GM12878 (cell line): Measurements from ENCODE around the gene PPP1R3C. TPM values are rescaled to one million over a fixed set of nuclear protein-coding genes. Genes with fewer than 3 reads are reported as not detected.

Source experiments
- ATAC-seq: fragments of 200-7000 bp; cut with Tn5 transposase; 3 replicates; pipeline ENCODE4 v1.9.1; 2020; ENCODE audit warnings: mild to moderate bottlenecking, moderate library complexity
- BruUV-seq: library from RNA; stranded (reverse); fragments of 400-500 nt; replicated peaks from 2 replicates; lab custom pipeline; 2021; lab: Mats Ljungman, UMichigan
- CTCF ChIA-PET: fragments of 300-600 bp; sonication (Branson Sonifier 250); formaldehyde crosslinking; extraction: SDS; loops from one replicate; lab custom pipeline; 2021; ENCODE audit warnings: inconsistent platforms; lab: Yijun Ruan, JAX
- POLR2A ChIA-PET: fragments of 350-600 bp; formaldehyde crosslinking; extraction: SDS; loops from one replicate; lab custom pipeline; 2021; ENCODE audit warnings: inconsistent platforms; lab: Charles Lee
- RAD21 ChIA-PET: fragments of 300-600 bp; sonication (Branson Sonifier 250); formaldehyde crosslinking; loops from one replicate; lab custom pipeline; 2023; ENCODE audit warnings: antibody characterized with exemption; ENCODE audit not compliant: unreplicated experiment; lab: Charles Lee
- SMC1A ChIA-PET: fragments of 300-600 bp; sonication (Branson Sonifier 250); formaldehyde crosslinking; loops from one replicate; lab custom pipeline; 2023; ENCODE audit not compliant: unreplicated experiment, uncharacterized antibody; lab: Charles Lee
- DNase-seq: peaks from one replicate; pipeline ENCODE4 v3.0.0-alpha.2; 2011; ENCODE audit warnings: low read depth, low spot score
- FAIRE-seq: peaks from 3 replicates; lab custom pipeline; 2011; peaks lifted over from hg19 to GRCh38; lab: Jason Lieb, UNC
- H2AFZ ChIP-seq: 2 replicates; pipeline ENCODE4 v1.6.0; 2011; ENCODE audit warnings: low read depth, low read length, control low read depth; ENCODE audit not compliant: control insufficient read depth
- H3K27ac ChIP-seq: 2 replicates; pipeline ENCODE4 v1.5.1; 2011; ENCODE audit warnings: control low read depth; ENCODE audit not compliant: control insufficient read depth, insufficient read depth
- H3K27me3 ChIP-seq, 2 experiments: replicated peaks in 1 of 2; 2 replicates each; pipeline versions ENCODE4 v1.6.0 to v1.6.1; 2011; ENCODE audit warnings: low read length in 1 of 2; ENCODE audit not compliant: control insufficient read depth in 2 of 2, insufficient read depth in 2 of 2
- H3K36me3 ChIP-seq, 2 experiments: 2 replicates each; pipeline ENCODE4 v1.5.1; 2011; ENCODE audit warnings: low read length in 1 of 2; ENCODE audit not compliant: control insufficient read depth in 2 of 2, insufficient read depth in 2 of 2
- H3K4me1 ChIP-seq: 2 replicates; pipeline ENCODE4 v1.6.1; 2011; ENCODE audit warnings: mild to moderate bottlenecking, low read length, moderate library complexity, mixed read lengths; ENCODE audit not compliant: control insufficient read depth, insufficient read depth
- H3K4me2 ChIP-seq: 2 replicates; pipeline ENCODE4 v1.6.0; 2011; ENCODE audit warnings: control low read depth; ENCODE audit not compliant: control insufficient read depth, insufficient read depth
- H3K4me3 ChIP-seq: fragments of 200-600 bp; sonication (generic); 2 replicates; pipeline ENCODE4 v1.5.1; 2016
- H3K79me2 ChIP-seq: 2 replicates; pipeline ENCODE4 v1.6.0; 2011; ENCODE audit warnings: low read length; ENCODE audit not compliant: control insufficient read depth, insufficient read depth
- H3K9ac ChIP-seq: 2 replicates; pipeline ENCODE4 v1.8.0; 2011; ENCODE audit warnings: low read length, control low read depth, mixed read lengths; ENCODE audit not compliant: control insufficient read depth, insufficient read depth
- H3K9me3 ChIP-seq: replicated peaks from 3 replicates; pipeline ENCODE4 v1.5.1; 2011; ENCODE audit warnings: mild to moderate bottlenecking, low read length; ENCODE audit not compliant: control insufficient read depth, insufficient read depth
- H4K20me1 ChIP-seq: 2 replicates; pipeline ENCODE4 v1.6.0; 2011; ENCODE audit not compliant: control insufficient read depth, insufficient read depth
- BMI1 ChIP-seq: fragments of 450-650 bp; IDR thresholded peaks from 2 replicates; pipeline ENCODE4 v1.6.1; 2016; ENCODE audit warnings: mild to moderate bottlenecking, moderate library complexity, borderline replicate concordance
- E2F4 ChIP-seq: IDR thresholded peaks from 2 replicates; pipeline ENCODE4 v1.6.1; 2012; ENCODE audit warnings: low read depth, low read length, improper control_type of control experiment
- ESRRA ChIP-seq: IDR thresholded peaks from 2 replicates; pipeline ENCODE4 v1.6.1; 2012; ENCODE audit warnings: mild to moderate bottlenecking, low read length, improper control_type of control experiment
- KAT2A ChIP-seq: conservative IDR thresholded peaks from 2 replicates; pipeline ENCODE4 v1.6.1; 2011; ENCODE audit warnings: low read depth, low read length; ENCODE audit not compliant: control insufficient read depth
- KLF5 ChIP-seq: fragments of 450-650 bp; IDR thresholded peaks from 2 replicates; pipeline ENCODE4 v1.6.1; 2014; ENCODE audit warnings: mild to moderate bottlenecking; ENCODE audit not compliant: partially characterized antibody
- NBN ChIP-seq: fragments of 450-650 bp; IDR thresholded peaks from 2 replicates; pipeline ENCODE4 v1.6.1; 2016
- NFIC ChIP-seq: IDR thresholded peaks from 2 replicates; pipeline ENCODE4 v1.6.1; 2012; ENCODE audit warnings: low read depth, mild to moderate bottlenecking, inconsistent platforms, low read length, moderate library complexity
- NR2F1 ChIP-seq: fragments of 450-650 bp; conservative IDR thresholded peaks from 2 replicates; pipeline ENCODE4 v1.6.1; 2017; ENCODE audit warnings: mild to moderate bottlenecking
- NRF1 ChIP-seq: conservative IDR thresholded peaks from 2 replicates; pipeline ENCODE4 v1.6.1; 2011; ENCODE audit warnings: mild to moderate bottlenecking, low read depth, low read length, improper control_type of control experiment
- POLR2A ChIP-seq: IDR thresholded peaks from 2 replicates; pipeline ENCODE4 v1.6.1; 2011; ENCODE audit warnings: low read depth, mild to moderate bottlenecking, low read length
- REST ChIP-seq: IDR thresholded peaks from 2 replicates; pipeline ENCODE4 v1.6.1; 2012; ENCODE audit warnings: mild to moderate bottlenecking, low read depth, low read length
- RUNX3 ChIP-seq: IDR thresholded peaks from 2 replicates; pipeline ENCODE4 v1.6.1; 2012; ENCODE audit warnings: low read length, inconsistent platforms
- SMC3 ChIP-seq: IDR thresholded peaks from 2 replicates; pipeline ENCODE4 v1.6.1; 2011; ENCODE audit warnings: low read length, improper control_type of control experiment, borderline replicate concordance
- SPI1 ChIP-seq: IDR thresholded peaks from 2 replicates; pipeline ENCODE4 v1.6.1; 2011; ENCODE audit warnings: low read depth, mild to moderate bottlenecking, low read length, moderate library complexity, borderline replicate concordance; ENCODE audit not compliant: insufficient read depth
- STAT1 ChIP-seq: fragments of 450-650 bp; conservative IDR thresholded peaks from 2 replicates; pipeline ENCODE4 v1.6.1; 2014; ENCODE audit warnings: antibody characterized with exemption, mild to moderate bottlenecking
- SUZ12 ChIP-seq: fragments of 200-600 bp; sonication (generic); IDR thresholded peaks from one replicate; pipeline ENCODE4 v1.6.1; 2018; ENCODE audit warnings: antibody characterized with exemption, mild to moderate bottlenecking; ENCODE audit not compliant: unreplicated experiment
- TCF7 ChIP-seq: IDR thresholded peaks from 2 replicates; pipeline ENCODE4 v1.6.1; 2014; ENCODE audit warnings: antibody characterized with exemption, borderline replicate concordance
- ZNF217 ChIP-seq: fragments of 450-650 bp; IDR thresholded peaks from 2 replicates; pipeline ENCODE4 v1.6.1; 2017; ENCODE audit warnings: antibody characterized with exemption, mild to moderate bottlenecking
- ZNF274 ChIP-seq: IDR thresholded peaks from one replicate; pipeline ENCODE4 v1.8.0; 2011; ENCODE audit not compliant: insufficient read length, insufficient read depth
- WGBS: methylation state at CpG from one replicate; pipeline ENCODE4 v1.1.6; 2016; ENCODE audit warnings: low lambda C conversion rate; ENCODE audit not compliant: insufficient replicate concordance, insufficient coverage; ENCODE audit errors: missing lambda C conversion rate; 5-methylcytosine and 5-hydroxymethylcytosine counted together
- in situ Hi-C: fragments of 300-500 bp; cut with MboI; formaldehyde crosslinking; loops from 9 replicates; pipeline ENCODE4 v1.14.3; 2018; ENCODE audit warnings: mixed read lengths
- intact Hi-C: fragments of 100-400 bp; cut with micrococcal nuclease; formaldehyde crosslinking; loops from one replicate; pipeline ENCODE4 v1.14.2; 2022; ENCODE audit not compliant: unreplicated experiment
- polyA plus RNA-seq, 11 experiments: library from polyadenylated mRNA; depleted of rRNA in 4 of 11; unstranded in 6 of 11; stranded (reverse) in 5 of 11; fragments of >200 nt; fragmentation: Nextera tagmentation in 4 of 11; fragmentation: Illumina TruSeq in 1 of 11; extraction: Ambion mirVana in 4 of 11; extraction: Trizol in 1 of 11; gene quantifications; 1 replicate in 1 of 11; 2 replicates in 10 of 11; pipeline versions ENCODE4 v1.2.1 to v1.2.3, GENCODE V29; 2011 to 2016; ENCODE audit warnings: inconsistent platforms in 2 of 11, missing spikeins in 2 of 11, low read depth in 1 of 11
- total RNA-seq, 4 experiments: library from RNA; depleted of rRNA in 3 of 4; stranded (reverse); fragments of >200 nt in 3 of 4; fragmentation: Illumina TruSeq in 1 of 4; extraction: Trizol in 1 of 4; gene quantifications; 2 replicates each; pipeline versions ENCODE4 v1.2.1 to v1.2.3, GENCODE V29; 2013 to 2021
- TF ChIP-seq, protein P1 (sequence below): IDR thresholded peaks from 2 replicates; pipeline ENCODE4 v1.6.1; 2012; ENCODE audit warnings: low read length, inconsistent platforms

Gene PPP1R3C
- total and polyA plus RNA-seq, 10 of the 15 experiments (the other 5 are each of a cell fraction or from before 2014, with no cell fraction given) = 0.01 to 0.08 (median 0.04) TPM; not detected in 6

- intact Hi-C loops = no loop called here
- in situ Hi-C loops = no loop called here
- H3K27me3 ChIP-seq = peaks cover 2 to 3% of the 10 kb centered on the region in 2 experiments
- H3K4me1 ChIP-seq = no peaks in the 10 kb centered on the region
- no peaks in the 10 kb centered on the region for H4K20me1 ChIP-seq
- no peak for FAIRE-seq
- WGBS = 24% methylated on average over 6 of the region's 6 CpGs
- ATAC-seq = no peak
- H2AFZ ChIP-seq = no peak overlapping the region
- no peak for DNase-seq
- POLR2A ChIA-PET = no interaction called here
- BruUV-seq = no TSS peak
- H3K9me3 ChIP-seq = no peaks in the 10 kb centered on the region
- H3K36me3 ChIP-seq = no peaks in the 10 kb centered on the region
- no peak overlapping the region for H3K27ac ChIP-seq
- no peak overlapping the region for H3K4me3 ChIP-seq
- SMC1A ChIA-PET = no interaction called here
- H3K4me2 ChIP-seq = no peak overlapping the region
- RAD21 ChIA-PET = no interaction called here
- TF ChIP-seq STAT1 = no peak
- TF ChIP-seq BMI1 = no peak
- TF ChIP-seq ESRRA = no peak
- no peak for TF ChIP-seq NRF1
- no peak for TF ChIP-seq TCF7
- no peak for TF ChIP-seq KAT2A
- TF ChIP-seq, protein P1, sequence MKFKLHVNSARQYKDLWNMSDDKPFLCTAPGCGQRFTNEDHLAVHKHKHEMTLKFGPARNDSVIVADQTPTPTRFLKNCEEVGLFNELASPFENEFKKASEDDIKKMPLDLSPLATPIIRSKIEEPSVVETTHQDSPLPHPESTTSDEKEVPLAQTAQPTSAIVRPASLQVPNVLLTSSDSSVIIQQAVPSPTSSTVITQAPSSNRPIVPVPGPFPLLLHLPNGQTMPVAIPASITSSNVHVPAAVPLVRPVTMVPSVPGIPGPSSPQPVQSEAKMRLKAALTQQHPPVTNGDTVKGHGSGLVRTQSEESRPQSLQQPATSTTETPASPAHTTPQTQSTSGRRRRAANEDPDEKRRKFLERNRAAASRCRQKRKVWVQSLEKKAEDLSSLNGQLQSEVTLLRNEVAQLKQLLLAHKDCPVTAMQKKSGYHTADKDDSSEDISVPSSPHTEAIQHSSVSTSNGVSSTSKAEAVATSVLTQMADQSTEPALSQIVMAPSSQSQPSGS = no peak
- no peak for TF ChIP-seq SMC3
- TF ChIP-seq RUNX3 = no peak
- no peak for TF ChIP-seq ZNF217
- TF ChIP-seq POLR2A = no peak
- TF ChIP-seq NBN = no peak
- no peak for TF ChIP-seq KLF5
- no peak for TF ChIP-seq NFIC
- TF ChIP-seq NR2F1 = no peak
- no peak for TF ChIP-seq SUZ12
- no peak for TF ChIP-seq ZNF274
- TF ChIP-seq REST = no peak
- TF ChIP-seq SPI1 = no peak
- no peak for TF ChIP-seq E2F4
- H3K79me2 ChIP-seq = no peaks in the 10 kb centered on the region
- CTCF ChIA-PET = no interaction called here
- no peak overlapping the region for H3K9ac ChIP-seq
These were observed 43.7 kb downstream of the PPP1R3C start for GRCh38 chr10:91589015-91589657.
